Measurements from ENCODE around the gene GJB5.

GRCh38 chr1:34747638-34747941 is 7.3 kb upstream of the GJB5 start:
- no peak for TF ChIP-seq CTCF (conservative IDR thresholded peaks at IDR 0.05)
- TF ChIP-seq EZH2 (IDR thresholded peaks at IDR 0.05; ENCODE audit: low read depth), result no peak
